ENCODE measurements around the gene PIEZO2.

Gene PIEZO2

GRCh38 chr18:10718809-10719208 lies 430.6 kb downstream of the PIEZO2 start:
- DNase-seq = no peak

- DNase-seq = no peak
These were observed 433.6 kb downstream of the PIEZO2 start for GRCh38 chr18:10715791-10716190.

GRCh38 chr18:10713409-10713808 lies 436.0 kb downstream of the PIEZO2 start:
- DNase-seq = no peak

- no peak for DNase-seq
These were observed 442.1 kb downstream of the PIEZO2 start for GRCh38 chr18:10707294-10707693.

- no peak for DNase-seq
These were observed 443.6 kb downstream of the PIEZO2 start for GRCh38 chr18:10705786-10706185.

GRCh38 chr18:10705291-10705690 lies 444.1 kb downstream of the PIEZO2 start:
- DNase-seq = no peak

GRCh38 chr18:10702206-10702605 lies 447.2 kb downstream of the PIEZO2 start:
- DNase-seq = no peak

- no peak for DNase-seq
These were observed 459.0 kb downstream of the PIEZO2 start for GRCh38 chr18:10690366-10690765.

- no peak for DNase-seq
These were observed 459.4 kb downstream of the PIEZO2 start for GRCh38 chr18:10690035-10690329.

GRCh38 chr18:10689236-10690034 lies 459.9 kb downstream of the PIEZO2 start:
- DNase-seq = no peak

GRCh38 chr18:10688766-10689165 lies 460.6 kb downstream of the PIEZO2 start:
- no peak for DNase-seq

- DNase-seq = no peak
These were observed 462.0 kb downstream of the PIEZO2 start for GRCh38 chr18:10687161-10687925.

GRCh38 chr18:10686308-10686707 lies 463.1 kb downstream of the PIEZO2 start:
- no peak for DNase-seq

GRCh38 chr18:10685484-10685883 lies 463.9 kb downstream of the PIEZO2 start:
- DNase-seq = no peak

- DNase-seq = no peak
These were observed 467.0 kb downstream of the PIEZO2 start for GRCh38 chr18:10682368-10682714.

GRCh38 chr18:10681581-10682367 lies 467.6 kb downstream of the PIEZO2 start:
- DNase-seq = no peak

- no peak for DNase-seq
These were observed 469.1 kb downstream of the PIEZO2 start for GRCh38 chr18:10680271-10680596.

GRCh38 chr18:10679557-10680270 lies 469.7 kb downstream of the PIEZO2 start:
- no peak for DNase-seq

- DNase-seq = no peak
These were observed 477.9 kb downstream of the PIEZO2 start for GRCh38 chr18:10671441-10671840.

- DNase-seq = no peak
These were observed 478.5 kb downstream of the PIEZO2 start for GRCh38 chr18:10670856-10671255.

GRCh38 chr18:10669441-10670100 lies 479.8 kb downstream of the PIEZO2 start:
- DNase-seq = no peak

- no peak for DNase-seq
These were observed 485.6 kb downstream of the PIEZO2 start for GRCh38 chr18:10663750-10664149.

- no peak for DNase-seq
These were observed 488.1 kb downstream of the PIEZO2 start for GRCh38 chr18:10661317-10661716.
